Fibroblast of mammary gland (primary cell): ENCODE measurements around the gene PALM.

Experiments used
- DNase-seq: peaks from one replicate; pipeline ENCODE4 v3.0.0-alpha.2; 2010; ENCODE audit warnings: low read depth
- H3K4me3 ChIP-seq: 2 replicates; pipeline ENCODE4 v1.5.1; 2011; ENCODE audit warnings: low read depth, mild to moderate bottlenecking, low read length, moderate library complexity; ENCODE audit not compliant: control insufficient read depth
- CTCF ChIP-seq: conservative IDR thresholded peaks from 2 replicates; pipeline ENCODE4 v1.5.1; 2011; ENCODE audit warnings: low read depth, low read length, inconsistent platforms; ENCODE audit not compliant: control insufficient read depth, insufficient read depth

The PALM gene

GRCh38 chr19:708154-709143 lies at the start of gene PALM:
TSS of gene PALM (plus strand) at chr19:708935. CDS start at chr19:709147, 212 bp downstream.
- no peak for DNase-seq
- no peak for TF ChIP-seq CTCF
- H3K4me3 ChIP-seq: no peak within 1 kb of the TSS

GRCh38 chr19:660793-661426 lies 47.8 kb upstream of the PALM start:
- DNase-seq: no peak
- TF ChIP-seq CTCF: no peak
- peak overlapping the region; percentile 75 for H3K4me3 ChIP-seq

GRCh38 chr19:661427-662196 lies 47.1 kb upstream of the PALM start:
- DNase-seq: no peak
- TF ChIP-seq CTCF: no peak
- H3K4me3 ChIP-seq: peak overlapping the region; percentile 75

GRCh38 chr19:662207-662961 lies 46.4 kb upstream of the PALM start:
- DNase-seq: peak; percentile 37
- peak overlapping the region; percentile 75 for H3K4me3 ChIP-seq
- TF ChIP-seq CTCF: no peak

GRCh38 chr19:662962-663681 lies 45.6 kb upstream of the PALM start, which contains the start of gene RNF126:
TSS of gene RNF126 (minus strand) at chr19:663214. CDS start at chr19:663121, 93 bp downstream.
- TF ChIP-seq CTCF: no peak
- peak within 1 kb of the TSS; percentile 75 for H3K4me3 ChIP-seq
- DNase-seq: peak; percentile 85
